AG10803 (cell line): ENCODE measurements around the gene CDY1.
"Not testable (repeated sequence)": the region's sequence is repeated elsewhere in the genome, so short reads cannot be mapped to it uniquely, and the experiment has no call there.

Experiments used
- DNase-seq: peaks from one replicate; pipeline ENCODE4 v3.0.0; 2010; ENCODE audit warnings: low read depth
- H3K4me3 ChIP-seq: 2 replicates; pipeline ENCODE4 v1.5.1; 2011; ENCODE audit warnings: mild to moderate bottlenecking, low read length, control low read depth

CDY1 gene, protein sequence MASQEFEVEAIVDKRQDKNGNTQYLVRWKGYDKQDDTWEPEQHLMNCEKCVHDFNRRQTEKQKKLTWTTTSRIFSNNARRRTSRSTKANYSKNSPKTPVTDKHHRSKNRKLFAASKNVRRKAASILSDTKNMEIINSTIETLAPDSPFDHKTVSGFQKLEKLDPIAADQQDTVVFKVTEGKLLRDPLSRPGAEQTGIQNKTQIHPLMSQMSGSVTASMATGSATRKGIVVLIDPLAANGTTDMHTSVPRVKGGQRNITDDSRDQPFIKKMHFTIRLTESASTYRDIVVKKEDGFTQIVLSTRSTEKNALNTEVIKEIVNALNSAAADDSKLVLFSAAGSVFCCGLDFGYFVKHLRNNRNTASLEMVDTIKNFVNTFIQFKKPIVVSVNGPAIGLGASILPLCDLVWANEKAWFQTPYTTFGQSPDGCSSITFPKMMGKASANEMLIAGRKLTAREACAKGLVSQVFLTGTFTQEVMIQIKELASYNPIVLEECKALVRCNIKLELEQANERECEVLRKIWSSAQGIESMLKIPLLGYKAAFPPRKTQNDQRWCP

DNA sequence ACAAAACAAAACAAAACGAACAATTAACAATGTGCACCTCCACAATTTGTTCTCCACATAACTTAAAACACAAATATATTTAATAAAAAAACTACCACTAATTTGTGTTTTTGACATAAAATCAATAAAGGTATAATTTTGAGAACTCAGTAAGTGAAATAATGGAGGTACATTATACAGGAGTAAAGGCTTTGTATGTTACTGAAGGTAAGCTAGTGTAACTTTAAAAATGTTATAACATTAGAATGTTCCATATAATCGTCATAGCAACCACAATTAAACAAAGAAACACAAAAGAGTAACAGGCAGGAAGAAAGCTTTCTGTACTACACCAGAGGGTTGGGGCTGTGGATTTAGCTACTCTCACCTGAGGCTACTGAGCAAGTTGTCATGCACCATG lies at the start of gene CDY1:
Gene CDY1, plus strand, starts transcription at position 301 of the 400 bp plus-strand sequence. CDS start 326 bp downstream, outside the sequence.
- H3K4me3 ChIP-seq = not testable (repeated sequence)

DNA sequence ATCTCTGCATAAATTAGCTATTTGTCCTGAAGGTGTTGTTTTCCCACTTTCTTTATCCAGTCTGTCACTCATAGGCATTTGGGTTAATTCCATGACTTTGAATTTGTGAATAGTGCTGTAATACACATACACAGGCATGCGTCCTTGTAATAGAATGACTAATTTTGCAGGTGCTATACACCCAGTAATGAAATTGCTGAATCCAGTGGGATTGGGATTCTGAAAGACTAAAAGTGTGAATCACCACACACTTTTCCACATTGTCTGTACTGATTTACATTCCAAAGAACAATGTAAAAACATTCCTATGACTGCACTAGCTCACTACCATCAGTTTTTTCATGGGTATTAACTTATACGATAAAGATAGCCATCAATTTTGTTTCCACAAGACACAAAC lies 28.6 kb upstream of the CDY1 start:
- not testable (repeated sequence) for H3K4me3 ChIP-seq, DNase-seq

More for the DNA sequence above, at the start of gene CDY1:
- not testable (repeated sequence) for DNase-seq

DNA sequence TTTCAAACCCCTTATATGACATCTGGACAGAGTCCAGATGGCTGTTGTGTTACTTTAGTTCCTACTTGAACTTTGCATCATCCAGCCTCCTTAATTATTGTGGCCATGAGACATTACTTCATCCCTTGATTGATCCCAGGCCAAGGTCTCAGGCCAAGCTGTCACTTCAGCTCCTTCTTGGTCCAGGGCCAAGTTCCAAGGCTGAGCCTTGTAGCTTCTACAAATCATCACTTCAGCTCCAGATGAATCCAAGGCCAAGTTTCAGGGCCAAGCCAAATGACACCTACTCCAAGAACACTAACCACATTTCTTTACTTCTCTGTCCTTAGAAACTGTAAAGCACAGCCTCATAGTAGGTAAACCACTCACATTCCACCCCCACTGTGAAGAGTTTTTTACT lies 1.7 kb upstream of the CDY1 start:
- H3K4me3 ChIP-seq = not testable (repeated sequence)

DNA sequence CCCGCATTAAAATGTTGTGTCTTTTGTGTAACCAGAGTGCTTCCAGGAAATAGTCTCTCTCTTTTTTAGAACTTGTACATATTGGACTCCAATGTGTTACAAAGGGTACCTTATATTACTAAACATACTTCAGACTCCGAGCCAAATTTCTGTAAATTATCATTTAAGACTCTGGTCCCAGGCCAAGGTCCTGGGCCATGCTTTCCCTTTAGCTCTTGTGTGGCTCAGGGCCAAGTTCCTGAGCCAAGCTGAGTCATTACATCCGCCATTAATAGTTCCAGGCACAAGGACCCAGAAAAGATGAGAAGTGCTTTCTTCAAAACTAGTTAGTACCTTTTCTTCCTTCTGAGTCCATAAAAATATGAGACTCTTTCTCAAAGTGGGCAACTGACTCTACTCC lies 4.6 kb downstream of the CDY1 start:
- not testable (repeated sequence) for DNase-seq, H3K4me3 ChIP-seq

More for the DNA sequence above, 1.7 kb upstream of the CDY1 start:
- DNase-seq = not testable (repeated sequence)

DNA sequence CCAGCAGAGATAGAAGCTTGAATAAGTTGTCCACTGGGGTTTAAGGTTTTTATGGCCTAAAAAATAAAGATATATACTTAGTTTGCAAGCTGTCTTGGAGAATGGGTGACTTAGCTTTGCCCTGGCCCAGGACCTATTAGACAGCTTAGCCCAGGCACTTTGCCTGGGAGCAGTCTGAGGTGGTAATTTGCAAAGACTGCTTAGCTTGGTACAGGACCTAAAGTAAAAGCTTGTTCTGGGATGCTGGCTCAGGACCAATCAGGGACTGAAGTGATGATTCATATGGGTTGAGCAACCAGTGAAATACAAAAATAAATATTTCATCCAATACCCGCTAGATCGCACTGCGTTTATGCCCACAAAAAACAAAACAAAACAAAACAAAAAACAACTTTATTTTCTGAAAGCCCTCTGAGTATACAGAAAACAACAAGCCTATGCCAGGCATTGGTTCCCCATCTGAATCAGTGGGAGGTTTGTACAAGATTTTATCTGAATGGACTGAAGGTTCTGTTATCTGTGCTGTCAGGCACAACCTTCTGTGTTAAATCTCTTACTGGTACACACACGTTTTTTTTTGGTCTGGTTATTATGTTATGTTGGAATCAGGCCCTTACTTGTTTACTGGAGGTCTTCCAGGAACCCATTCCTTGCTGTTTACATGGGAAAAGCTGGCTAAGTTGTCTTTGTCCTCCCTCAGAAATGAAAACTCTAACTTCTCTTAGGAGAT lies 8.6 kb downstream of the CDY1 start:
- not testable (repeated sequence) for H3K4me3 ChIP-seq, DNase-seq

DNA sequence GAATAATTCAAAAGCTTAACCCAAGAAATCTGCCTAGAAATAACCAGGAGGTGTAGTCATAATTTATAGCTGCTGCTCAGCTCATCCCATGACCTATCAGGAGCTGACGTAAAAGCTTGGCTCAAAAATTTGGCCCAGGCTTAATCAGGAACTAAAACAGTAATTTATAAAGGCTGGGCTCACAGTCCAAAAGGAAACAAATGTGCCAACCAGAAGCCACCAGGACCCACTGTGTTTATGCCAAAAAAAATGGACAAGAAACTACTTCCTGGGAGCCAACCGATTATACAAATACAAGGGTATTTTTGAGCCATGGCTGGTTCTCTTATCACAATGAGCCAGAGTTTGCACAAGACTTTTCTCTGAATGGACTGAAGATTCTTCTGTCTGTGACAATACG lies 17.9 kb downstream of the CDY1 start:
- not testable (repeated sequence) for DNase-seq, H3K4me3 ChIP-seq

DNA sequence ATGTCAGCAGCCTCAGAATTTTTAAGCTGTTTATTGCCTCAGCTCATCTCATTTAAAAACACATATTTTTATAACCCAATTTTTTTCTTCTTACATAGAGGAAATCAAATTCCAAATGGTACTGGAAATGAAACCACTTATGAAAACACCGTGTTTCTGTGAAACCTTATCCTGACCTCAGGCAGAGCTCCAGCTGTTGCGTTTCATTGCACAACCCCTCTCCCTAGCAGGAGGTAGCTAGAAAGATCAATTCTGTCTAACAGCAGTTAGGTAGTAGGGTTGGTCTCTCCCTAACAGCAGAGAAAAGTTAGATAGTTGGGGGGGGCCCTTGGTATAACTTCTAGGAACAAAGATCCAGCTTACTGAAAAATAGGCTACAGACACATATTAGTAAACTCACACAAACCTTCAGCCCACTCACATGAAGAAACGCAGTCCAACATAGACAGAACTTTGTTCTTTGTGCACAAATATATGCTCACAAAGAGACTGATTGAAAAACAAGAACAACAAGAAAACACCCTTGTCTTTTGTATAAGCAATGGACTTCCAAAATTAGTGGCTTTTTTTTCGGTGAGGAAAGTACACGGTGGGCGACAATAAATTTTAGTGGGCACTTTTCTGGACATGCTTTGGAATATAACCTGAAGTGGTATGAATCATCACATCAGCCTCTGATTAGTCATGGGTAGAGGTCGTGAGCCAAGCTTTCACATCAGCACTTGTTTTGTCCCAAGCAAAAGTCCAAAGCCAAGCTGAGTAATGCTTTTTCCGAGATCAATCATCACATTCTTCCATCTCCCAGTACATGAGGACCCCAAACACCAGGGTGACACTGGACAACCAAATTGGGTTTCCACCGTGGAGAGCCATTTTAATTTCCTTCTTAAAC lies 21.4 kb downstream of the CDY1 start:
- not testable (repeated sequence) for DNase-seq, H3K4me3 ChIP-seq
